Fibroblast of gingiva (primary cell): Measurements from ENCODE around the gene NELFB.

Source experiments
- DNase-seq: peaks from one replicate; pipeline ENCODE4 v3.0.0-alpha.2; 2011; ENCODE audit warnings: low read depth

The NELFB gene

GRCh38 chr9:137247135-137247915 lies 7.8 kb upstream of the NELFB start:
- DNase-seq = no peak

GRCh38 chr9:137247916-137248175 lies 7.3 kb upstream of the NELFB start:
- no peak for DNase-seq

GRCh38 chr9:137250329-137251193 lies 4.6 kb upstream of the NELFB start:
- no peak for DNase-seq

- no peak for DNase-seq
These were observed 4.0 kb upstream of the NELFB start, which contains the start of gene STPG3 for GRCh38 chr9:137251194-137251461. Gene STPG3, plus strand, starts transcription at chr9:137251286. Its CDS starts 1 bp downstream, at chr9:137251287.

- no peak for DNase-seq
These were observed 3.4 kb upstream of the NELFB start for GRCh38 chr9:137251490-137252268.

- no peak for DNase-seq
These were observed 2.3 kb upstream of the NELFB start for GRCh38 chr9:137252555-137253506.

- no peak for DNase-seq
These were observed 1.2 kb upstream of the NELFB start for GRCh38 chr9:137253717-137254623.

- DNase-seq = no peak
These were observed 454 bp downstream of the NELFB start for GRCh38 chr9:137255448-137256114.

- DNase-seq = no peak
These were observed 1.2 kb downstream of the NELFB start for GRCh38 chr9:137256362-137256761.

GRCh38 chr9:137256856-137257255 lies 1.7 kb downstream of the NELFB start:
- no peak for DNase-seq

GRCh38 chr9:137262173-137262908 lies 7.2 kb downstream of the NELFB start:
- peak; percentile 51 for DNase-seq

GRCh38 chr9:137262909-137263285 lies 7.8 kb downstream of the NELFB start:
- no peak for DNase-seq

- no peak for DNase-seq
These were observed 8.4 kb downstream of the NELFB start for GRCh38 chr9:137263506-137263905.

- no peak for DNase-seq
These were observed 8.9 kb downstream of the NELFB start for GRCh38 chr9:137264067-137264466.

- no peak for DNase-seq
These were observed 10.5 kb downstream of the NELFB start for GRCh38 chr9:137265496-137266161.

GRCh38 chr9:137266162-137266527 lies 11.0 kb downstream of the NELFB start:
- DNase-seq = no peak

- DNase-seq = no peak
These were observed 11.7 kb downstream of the NELFB start for GRCh38 chr9:137266585-137267453.

- no peak for DNase-seq
These were observed 12.8 kb downstream of the NELFB start for GRCh38 chr9:137267933-137268355.
